Activated B cell treated with CpG ODN at 0.5 μM for 24 hours (primary cell): Measurements from ENCODE around the gene AP2A2. TPM values are rescaled to one million over a fixed set of nuclear protein-coding genes. Genes with fewer than 3 reads are reported as not detected.

Experiments used
- ATAC-seq: fragments of 200-7000 bp; cut with Tn5 transposase; one replicate; pipeline ENCODE4 v1.10.0; 2021; ENCODE audit warnings: low read depth, mild to moderate bottlenecking, moderate library complexity
- CTCF ChIA-PET: fragments of 350-600 bp; sonication (Branson Sonifier 250); formaldehyde crosslinking; loops from one replicate; lab custom pipeline; 2021; ENCODE audit warnings: antibody characterized with exemption; lab: Charles Lee
- POLR2A ChIA-PET: fragments of 350-600 bp; sonication (Branson Sonifier 250); formaldehyde crosslinking; loops from one replicate; lab custom pipeline; 2021; ENCODE audit warnings: antibody characterized with exemption; lab: Charles Lee
- DNase-seq: peaks from one replicate; pipeline ENCODE4 v3.0.0; 2022
- H3K27ac Mint-ChIP-seq: one replicate; pipeline ENCODE4 v1.8.0; 2020; ENCODE audit warnings: mixed read lengths
- H3K27me3 Mint-ChIP-seq: one replicate; pipeline ENCODE4 v1.8.0; 2021; ENCODE audit warnings: mixed read lengths
- H3K36me3 Mint-ChIP-seq: one replicate; pipeline ENCODE4 v1.8.0; 2021; ENCODE audit warnings: low read depth, mixed read lengths
- H3K4me1 Mint-ChIP-seq: one replicate; pipeline ENCODE4 v1.8.0; 2021; ENCODE audit warnings: mixed read lengths
- H3K4me3 Mint-ChIP-seq: one replicate; pipeline ENCODE4 v1.8.0; 2020; ENCODE audit warnings: mild to moderate bottlenecking, mixed read lengths
- H3K9me3 Mint-ChIP-seq: one replicate; pipeline ENCODE4 v1.8.0; 2020; ENCODE audit warnings: mixed read lengths
- intact Hi-C: fragments of 100-400 bp; cut with micrococcal nuclease; formaldehyde crosslinking; loops from one replicate; pipeline ENCODE4 v1.15.1; 2024
- total RNA-seq: library from RNA; stranded (reverse); gene quantifications from 2 replicates; pipeline ENCODE4 v1.2.3, GENCODE V29; 2022
- TF ChIP-seq, protein P1 (sequence below): fragments of 200-600 bp; IDR thresholded peaks from one replicate; pipeline ENCODE4 v1.8.0; 2022; ENCODE audit warnings: antibody characterized with exemption, mild to moderate bottlenecking

Gene AP2A2
- total RNA-seq, 1 donor from 2014 or later, result 49.6 TPM

DNA sequence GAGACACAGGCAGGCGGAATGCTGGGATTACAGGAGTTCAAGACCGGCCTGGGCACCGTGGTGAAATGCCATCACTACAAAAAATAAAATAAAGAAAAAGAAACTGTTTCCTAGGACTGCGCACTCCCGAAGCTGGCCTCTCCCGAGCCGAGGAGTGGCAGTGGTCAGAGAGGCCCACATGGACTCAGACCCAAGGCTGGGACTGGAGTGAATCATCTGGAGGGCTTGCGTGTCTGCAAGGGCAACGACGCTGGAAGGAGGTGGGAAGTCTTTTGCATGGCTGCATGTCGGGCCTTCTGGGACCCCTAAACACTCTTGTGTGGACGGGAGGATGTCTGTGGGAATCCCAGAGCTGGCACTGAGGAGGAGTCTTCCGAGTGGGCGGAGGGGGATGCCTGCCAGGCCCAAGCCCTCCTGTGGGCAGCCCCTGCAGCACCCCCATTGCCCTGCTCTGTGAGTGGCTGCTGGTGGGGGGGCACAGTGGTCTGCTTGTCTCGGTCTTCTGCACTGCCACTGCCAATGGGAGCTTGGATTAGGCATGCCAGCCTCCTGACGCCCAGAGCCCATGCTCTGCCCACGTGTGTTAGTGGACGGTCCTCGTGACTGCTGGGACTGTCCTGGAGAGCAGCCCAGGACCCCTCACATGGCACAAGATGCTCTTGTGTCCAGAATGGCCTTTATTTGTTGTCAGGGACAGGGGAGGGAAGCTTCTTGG, 1.8 kb upstream of the AP2A2 start:
- Mint-ChIP-seq H3K27ac (no peak overlapping the region), H3K36me3 (peaks cover 2% of the 10 kb centered on the region), H3K4me3 (peak overlapping the region; percentile 11), H3K4me1 (peaks cover 24% of the 10 kb centered on the region), H3K27me3 (no peaks in the 10 kb centered on the region), H3K9me3 (no peaks in the 10 kb centered on the region)
- POLR2A ChIA-PET, result interaction anchor here (0.6 to 2.7 kb wide), 2 partner anchors 9 to 13 kb away, joined by 5 to 12 read pairs; partner anchors contain the start of gene CHID1
- no peak for ATAC-seq
- CTCF ChIA-PET, result no interaction called here
- intact Hi-C loops, result no loop called here
- TF ChIP-seq, protein P1, sequence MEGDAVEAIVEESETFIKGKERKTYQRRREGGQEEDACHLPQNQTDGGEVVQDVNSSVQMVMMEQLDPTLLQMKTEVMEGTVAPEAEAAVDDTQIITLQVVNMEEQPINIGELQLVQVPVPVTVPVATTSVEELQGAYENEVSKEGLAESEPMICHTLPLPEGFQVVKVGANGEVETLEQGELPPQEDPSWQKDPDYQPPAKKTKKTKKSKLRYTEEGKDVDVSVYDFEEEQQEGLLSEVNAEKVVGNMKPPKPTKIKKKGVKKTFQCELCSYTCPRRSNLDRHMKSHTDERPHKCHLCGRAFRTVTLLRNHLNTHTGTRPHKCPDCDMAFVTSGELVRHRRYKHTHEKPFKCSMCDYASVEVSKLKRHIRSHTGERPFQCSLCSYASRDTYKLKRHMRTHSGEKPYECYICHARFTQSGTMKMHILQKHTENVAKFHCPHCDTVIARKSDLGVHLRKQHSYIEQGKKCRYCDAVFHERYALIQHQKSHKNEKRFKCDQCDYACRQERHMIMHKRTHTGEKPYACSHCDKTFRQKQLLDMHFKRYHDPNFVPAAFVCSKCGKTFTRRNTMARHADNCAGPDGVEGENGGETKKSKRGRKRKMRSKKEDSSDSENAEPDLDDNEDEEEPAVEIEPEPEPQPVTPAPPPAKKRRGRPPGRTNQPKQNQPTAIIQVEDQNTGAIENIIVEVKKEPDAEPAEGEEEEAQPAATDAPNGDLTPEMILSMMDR, result no peak
- no peak for DNase-seq

DNA sequence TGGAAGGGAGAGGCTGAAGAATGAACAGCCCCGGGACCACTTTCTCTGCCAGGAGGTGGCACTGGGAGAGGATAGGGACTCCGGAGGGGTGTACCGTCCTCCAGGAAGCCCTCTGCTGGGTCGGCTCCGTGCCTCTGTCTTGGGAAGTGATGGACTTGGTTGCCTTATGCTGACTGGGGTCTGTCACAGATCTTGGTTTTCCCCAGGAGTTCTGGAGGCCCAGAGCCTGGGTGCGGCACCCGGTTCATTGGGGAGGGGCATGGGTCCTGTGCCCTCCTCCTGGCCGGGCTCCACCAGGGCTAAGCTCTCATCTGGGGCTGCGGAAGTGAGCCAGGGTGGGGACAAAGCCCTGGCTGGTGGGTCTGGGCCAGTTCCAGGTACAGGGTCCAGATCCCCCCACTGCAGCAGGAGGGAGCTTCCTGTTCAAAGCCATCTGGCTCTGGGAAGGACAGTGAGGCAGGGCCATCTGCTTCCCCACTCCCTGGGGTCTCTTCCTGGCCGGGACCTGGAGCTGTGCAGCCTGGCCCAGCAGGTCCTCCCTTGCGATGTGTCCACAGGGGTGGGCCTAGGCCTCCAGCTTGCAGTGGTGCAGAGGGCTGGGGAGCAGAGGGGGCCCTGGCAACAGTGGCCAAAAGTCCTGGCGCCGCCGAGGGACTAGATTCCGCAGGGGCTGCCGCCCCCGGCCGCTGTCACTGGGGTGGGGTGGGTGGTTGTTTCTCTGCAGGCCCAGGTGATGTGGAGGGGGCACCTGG, 1.1 kb upstream of the AP2A2 start:
- TF ChIP-seq, protein P1, result no peak
- H3K27ac Mint-ChIP-seq, result no peak overlapping the region
- DNase-seq, result no peak
- ChIA-PET CTCF (interaction anchor here (1.2 kb wide), 1 partner anchor 14 kb away, joined by 6 read pairs; the partner anchor contains the start of gene CHID1), POLR2A (interaction anchor here (0.8 to 2.7 kb wide), 2 partner anchors 14 to 104 kb away, joined by 4 to 12 read pairs; partner anchors contain the start of gene CHID1)
- no peak for ATAC-seq
- H3K27me3 Mint-ChIP-seq, result no peaks in the 10 kb centered on the region
- no peaks in the 10 kb centered on the region for H3K9me3 Mint-ChIP-seq
- no peak overlapping the region for H3K4me3 Mint-ChIP-seq
- H3K36me3 Mint-ChIP-seq, result peaks cover 2% of the 10 kb centered on the region
- intact Hi-C loops, result loop anchor here (1.0 kb wide), 3 partner anchors 13 to 127 kb away; no protein-coding TSS in a partner anchor
- peaks cover 25% of the 10 kb centered on the region for H3K4me1 Mint-ChIP-seq

DNA sequence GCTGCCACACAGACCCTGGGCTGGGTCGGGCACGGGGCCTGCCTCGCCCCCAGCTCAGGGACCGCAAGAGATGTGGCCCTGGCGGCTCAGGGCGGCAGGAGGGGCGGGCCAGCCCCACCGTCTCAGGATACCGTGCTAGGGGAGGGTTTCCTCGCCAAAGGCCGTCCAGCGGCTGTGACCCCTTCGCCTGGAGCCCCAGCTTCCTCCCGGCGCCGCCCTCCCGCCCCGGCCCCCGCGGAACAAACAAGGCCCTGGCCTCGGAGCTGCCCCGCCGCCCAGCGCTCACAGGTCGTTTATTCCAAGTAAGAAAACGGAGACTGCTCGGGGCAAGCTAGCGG, 543 bp upstream of the AP2A2 start:
- H3K4me3 Mint-ChIP-seq, result no peak overlapping the region
- peaks cover 25% of the 10 kb centered on the region for H3K4me1 Mint-ChIP-seq
- intact Hi-C loops, result loop anchor here (1.0 kb wide), 3 partner anchors 14 to 126 kb away; no protein-coding TSS in a partner anchor
- H3K27ac Mint-ChIP-seq, result no peak overlapping the region
- POLR2A ChIA-PET, result interaction anchor here (0.8 to 2.7 kb wide), 2 partner anchors 14 to 105 kb away, joined by 4 to 12 read pairs; partner anchors contain the start of gene CHID1
- no peaks in the 10 kb centered on the region for H3K27me3 Mint-ChIP-seq
- no peaks in the 10 kb centered on the region for H3K9me3 Mint-ChIP-seq
- TF ChIP-seq, protein P1, result no peak
- DNase-seq, result no peak
- ATAC-seq, result no peak
- CTCF ChIA-PET, result interaction anchor here (1.2 kb wide), 1 partner anchor 14 kb away, joined by 6 read pairs; the partner anchor contains the start of gene CHID1
- H3K36me3 Mint-ChIP-seq, result peaks cover 2% of the 10 kb centered on the region

DNA sequence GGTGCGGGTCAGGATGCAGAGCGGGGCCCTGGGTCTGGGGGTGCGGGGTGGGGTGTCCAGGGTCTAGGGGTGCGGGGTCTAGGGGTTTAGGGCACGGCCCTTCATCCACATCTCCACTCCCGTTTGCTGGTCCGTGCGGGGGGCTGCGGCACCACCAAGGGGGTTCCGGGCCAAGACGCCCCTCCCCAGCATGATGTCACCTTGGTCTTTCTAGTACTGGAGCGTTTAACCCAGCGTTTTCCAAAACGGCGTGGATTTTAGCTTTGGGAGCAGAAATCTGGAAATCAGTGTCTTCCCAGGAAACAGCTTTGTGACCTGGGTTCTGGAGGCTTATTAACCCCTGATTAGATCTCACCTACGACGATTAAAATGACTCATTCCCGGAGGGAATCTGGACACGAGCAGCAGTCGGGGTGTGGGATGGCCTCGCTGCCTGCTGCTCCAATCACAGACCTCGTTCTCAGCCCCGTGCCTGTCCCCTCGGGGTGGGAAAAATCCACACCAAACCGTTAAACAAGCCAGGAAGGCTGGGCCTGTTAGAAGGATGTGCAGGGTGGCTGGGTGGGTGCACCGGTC, 759 bp downstream of the AP2A2 start:
- ChIA-PET CTCF (no interaction called here), POLR2A (interaction anchor here (0.6 to 2.7 kb wide), 2 partner anchors 16 to 115 kb away, joined by 4 to 12 read pairs; partner anchors contain the start of gene CHID1)
- Mint-ChIP-seq H3K4me1 (peaks cover 31% of the 10 kb centered on the region), H3K36me3 (peaks cover 5% of the 10 kb centered on the region), H3K9me3 (no peaks in the 10 kb centered on the region), H3K4me3 (peak overlapping the region; percentile 81), H3K27me3 (no peaks in the 10 kb centered on the region), H3K27ac (peak overlapping the region; percentile 56)
- no peak for DNase-seq
- TF ChIP-seq, protein P1, result no peak
- no peak for ATAC-seq
- intact Hi-C loops, result no loop called here
